MM.1S (cell line): ENCODE measurements around the gene CREB5.

ENCODE experiments used
- DNase-seq: peaks from one replicate; pipeline ENCODE4 v3.0.0-alpha.2; 2015
- H2AFZ ChIP-seq: fragments of 300-600 bp; sonication (generic); 2 replicates; pipeline ENCODE4 v1.6.0; 2016; ENCODE audit warnings: antibody characterized with exemption, low read length
- H3F3A ChIP-seq: fragments of 300-600 bp; sonication (generic); 2 replicates; pipeline ENCODE4 v1.6.1; 2016; ENCODE audit warnings: mild to moderate bottlenecking, antibody characterized with exemption, low read length, moderate library complexity, mixed read lengths; ENCODE audit not compliant: insufficient read depth
- H3K27ac ChIP-seq: fragments of 300-600 bp; sonication (generic); 2 replicates; pipeline ENCODE4 v1.5.1; 2016; ENCODE audit warnings: mild to moderate bottlenecking, low read length
- H3K27me3 ChIP-seq: fragments of 300-600 bp; sonication (generic); replicated peaks from 2 replicates; pipeline ENCODE4 v1.6.0; 2016; ENCODE audit warnings: low read length; ENCODE audit not compliant: insufficient read depth
- H3K36me3 ChIP-seq: fragments of 300-600 bp; sonication (generic); replicated peaks from 2 replicates; pipeline ENCODE4 v1.6.1; 2016; ENCODE audit warnings: mild to moderate bottlenecking, low read length, mixed read lengths; ENCODE audit not compliant: insufficient read depth
- H3K4me1 ChIP-seq: fragments of 300-600 bp; sonication (generic); 2 replicates; pipeline ENCODE4 v1.6.1; 2016; ENCODE audit warnings: low read length, mixed read lengths
- H3K4me2 ChIP-seq: fragments of 300-600 bp; sonication (generic); 2 replicates; pipeline ENCODE4 v1.6.0; 2016; ENCODE audit warnings: low read depth, low read length
- H3K4me3 ChIP-seq: fragments of 300-600 bp; sonication (generic); 2 replicates; pipeline ENCODE4 v1.5.1; 2016; ENCODE audit warnings: low read length, mixed read lengths
- H3K79me2 ChIP-seq: fragments of 300-600 bp; sonication (generic); 2 replicates; pipeline ENCODE4 v1.6.1; 2016; ENCODE audit warnings: mixed run types, low read length, mixed read lengths
- H3K9ac ChIP-seq: fragments of 300-600 bp; sonication (generic); 2 replicates; pipeline ENCODE4 v1.6.1; 2016; ENCODE audit warnings: low read length, mixed read lengths
- H3K9me2 ChIP-seq: fragments of 300-600 bp; sonication (generic); replicated peaks from 2 replicates; pipeline ENCODE4 v1.6.1; 2016; ENCODE audit warnings: mild to moderate bottlenecking, low read length, mixed read lengths; ENCODE audit not compliant: insufficient read depth
- H3K9me3 ChIP-seq: fragments of 300-600 bp; sonication (generic); replicated peaks from 2 replicates; pipeline ENCODE4 v1.6.1; 2016; ENCODE audit warnings: mild to moderate bottlenecking, low read length, mixed read lengths; ENCODE audit not compliant: insufficient read depth
- H4K20me1 ChIP-seq: fragments of 300-600 bp; sonication (generic); 2 replicates; pipeline ENCODE4 v1.6.1; 2016; ENCODE audit warnings: mild to moderate bottlenecking, low read length, moderate library complexity, mixed read lengths; ENCODE audit not compliant: insufficient read depth
- CTCF ChIP-seq: fragments of 300-600 bp; sonication (generic); IDR thresholded peaks from 2 replicates; pipeline ENCODE4 v1.5.1; 2016; ENCODE audit warnings: antibody characterized with exemption, low read length, mixed read lengths
- EZH2 ChIP-seq: fragments of 300-600 bp; sonication (generic); optimal IDR thresholded peaks from 2 replicates; pipeline ENCODE3; 2017; ENCODE audit warnings: low read depth, mild to moderate bottlenecking, antibody characterized with exemption, low read length, mixed read lengths
- EZH2phosphoT487 ChIP-seq: fragments of 300-600 bp; sonication (generic); IDR thresholded peaks from 2 replicates; pipeline ENCODE4 v1.6.1; 2018; ENCODE audit warnings: antibody characterized with exemption, low read length

Gene CREB5

GRCh38 chr7:28440055-28440601 lies 27.8 kb downstream of the CREB5 start:
- no peak for DNase-seq
- TF ChIP-seq CTCF, result no peak
- TF ChIP-seq EZH2, result no peak
- no peak for TF ChIP-seq EZH2phosphoT487

GRCh38 chr7:28442540-28443420 lies 30.5 kb downstream of the CREB5 start:
- H3K4me3 ChIP-seq, result no peak overlapping the region
- TF ChIP-seq CTCF (no peak), EZH2 (no peak), EZH2phosphoT487 (no peak)
- no peaks in the 10 kb centered on the region for H3K36me3 ChIP-seq
- DNase-seq, result no peak
- H3K79me2 ChIP-seq, result no peaks in the 10 kb centered on the region
- H3K9me2 ChIP-seq, result no peaks in the 10 kb centered on the region
- H3K27me3 ChIP-seq, result no peaks in the 10 kb centered on the region
- H2AFZ ChIP-seq, result no peak overlapping the region
- H3K4me2 ChIP-seq, result no peak overlapping the region
- no peak overlapping the region for H3K27ac ChIP-seq
- no peaks in the 10 kb centered on the region for H3K9me3 ChIP-seq
- no peaks in the 10 kb centered on the region for H3F3A ChIP-seq
- H4K20me1 ChIP-seq, result no peaks in the 10 kb centered on the region
- H3K9ac ChIP-seq, result no peak overlapping the region
- no peaks in the 10 kb centered on the region for H3K4me1 ChIP-seq

More at GRCh38 chr7:28440055-28440601, 27.8 kb downstream of the CREB5 start:
- Histone ChIP-seq H3K4me1 (no peaks in the 10 kb centered on the region), H4K20me1 (no peaks in the 10 kb centered on the region), H3K9me3 (no peaks in the 10 kb centered on the region), H3K36me3 (no peaks in the 10 kb centered on the region), H3K27me3 (no peaks in the 10 kb centered on the region), H3F3A (no peaks in the 10 kb centered on the region), H2AFZ (no peak overlapping the region), H3K9me2 (no peaks in the 10 kb centered on the region), H3K9ac (no peak overlapping the region), H3K4me2 (no peak overlapping the region), H3K4me3 (no peak overlapping the region), H3K27ac (no peak overlapping the region), H3K79me2 (no peaks in the 10 kb centered on the region)

- H3K9ac ChIP-seq, result no peak overlapping the region
- H3K9me3 ChIP-seq, result no peaks in the 10 kb centered on the region
- no peaks in the 10 kb centered on the region for H3F3A ChIP-seq
- H2AFZ ChIP-seq, result no peak overlapping the region
- H3K36me3 ChIP-seq, result no peaks in the 10 kb centered on the region
- H3K4me2 ChIP-seq, result no peak overlapping the region
- no peak overlapping the region for H3K27ac ChIP-seq
- no peak for TF ChIP-seq EZH2
- no peak for TF ChIP-seq EZH2phosphoT487
- TF ChIP-seq CTCF, result no peak
- DNase-seq, result no peak
- H3K79me2 ChIP-seq, result no peaks in the 10 kb centered on the region
- H3K9me2 ChIP-seq, result no peaks in the 10 kb centered on the region
- H3K4me1 ChIP-seq, result no peaks in the 10 kb centered on the region
- H3K4me3 ChIP-seq, result no peak overlapping the region
- H3K27me3 ChIP-seq, result no peaks in the 10 kb centered on the region
- no peaks in the 10 kb centered on the region for H4K20me1 ChIP-seq
These were observed 33.8 kb downstream of the CREB5 start for GRCh38 chr7:28446131-28446530.
